Aorta (tissue), 5 donors: ENCODE measurements around the gene TBXT. TPM values are rescaled to one million over a fixed set of nuclear protein-coding genes. Genes with fewer than 3 reads are reported as not detected.

ENCODE experiments used
- ATAC-seq: fragments of 200-7000 bp; cut with Tn5 transposase; one replicate; pipeline ENCODE4 v1.9.1; 2022; ENCODE audit warnings: moderate library complexity; ENCODE audit not compliant: low FRiP score
- DNase-seq, 2 donors: peaks; one replicate each; pipeline ENCODE4 v3.0.0-alpha.2; 2020
- H3K27ac ChIP-seq, 2 donors: one replicate each; pipeline ENCODE4 v1.5.1; 2013; ENCODE audit warnings: low read length in 2 of 2, mild to moderate bottlenecking in 2 of 2, moderate library complexity in 2 of 2, control low read depth in 1 of 2, inconsistent platforms in 1 of 2, low read depth in 1 of 2
- H3K27me3 ChIP-seq, 2 donors: one replicate each; pipeline ENCODE4 v1.6.1; 2013; ENCODE audit warnings: control low read depth in 1 of 2, low read length in 1 of 2, mild to moderate bottlenecking in 1 of 2, moderate library complexity in 1 of 2; ENCODE audit not compliant: insufficient read depth in 2 of 2, control insufficient read depth in 1 of 2
- H3K36me3 ChIP-seq, 2 donors: one replicate each; pipeline ENCODE4 v1.6.1; 2013; ENCODE audit warnings: control low read depth in 1 of 2, low read length in 1 of 2, mild to moderate bottlenecking in 1 of 2; ENCODE audit not compliant: insufficient read depth in 2 of 2, control insufficient read depth in 1 of 2
- H3K4me1 ChIP-seq, 2 donors: one replicate each; pipeline ENCODE4 v1.6.1; 2013; ENCODE audit warnings: low read length in 2 of 2, control low read depth in 1 of 2, mild to moderate bottlenecking in 1 of 2, moderate library complexity in 1 of 2; ENCODE audit not compliant: insufficient read depth in 2 of 2, control insufficient read depth in 1 of 2
- H3K4me3 ChIP-seq, 2 donors: one replicate each; pipeline ENCODE4 v1.5.1; 2013; ENCODE audit warnings: low read length in 2 of 2, control low read depth in 1 of 2, mild to moderate bottlenecking in 1 of 2
- H3K9me3 ChIP-seq: one replicate; pipeline ENCODE4 v1.6.1; 2013; ENCODE audit warnings: mild to moderate bottlenecking, low read length; ENCODE audit not compliant: control insufficient read depth
- WGBS, 2 donors: extraction: QIAGEN DNeasy Blood & Tissue Kit; methylation state at CpG; one replicate each; pipeline ENCODE4 v1.1.7; 2013; 5-methylcytosine and 5-hydroxymethylcytosine counted together
- intact Hi-C, 2 donors: fragments of 100-400 bp; cut with DNase I; formaldehyde crosslinking; loops; one replicate each; pipeline versions ENCODE4 v1.14.2 to v1.15.0; 2022
- polyA plus RNA-seq, 2 donors: library from polyadenylated mRNA; stranded (reverse); fragments of 200-250 nt; gene quantifications; one replicate each; pipeline ENCODE4 v1.2.3, GENCODE V29; 2013
- total RNA-seq, 2 donors: library from RNA; stranded (reverse); fragmentation: NEBNext Ultra II Directional; extraction: Animal tissue kit (Norgen Biotek cat#: 25700); gene quantifications; one replicate each; pipeline ENCODE4 v1.2.1, GENCODE V29; 2021
- donor health status: healthy with polysubstance abuse.
- donor health status: Bipolar disorder and iron deficiency.
- donor health status: DM: no; HTN: no; CAD: no.
- donor health status: DM: no; HTN: no; CAD: no.
- donor health status: DM: yes; HTN: yes; CAD: no.

The TBXT gene
- total and polyA plus RNA-seq, 4 donors, result not detected

DNA sequence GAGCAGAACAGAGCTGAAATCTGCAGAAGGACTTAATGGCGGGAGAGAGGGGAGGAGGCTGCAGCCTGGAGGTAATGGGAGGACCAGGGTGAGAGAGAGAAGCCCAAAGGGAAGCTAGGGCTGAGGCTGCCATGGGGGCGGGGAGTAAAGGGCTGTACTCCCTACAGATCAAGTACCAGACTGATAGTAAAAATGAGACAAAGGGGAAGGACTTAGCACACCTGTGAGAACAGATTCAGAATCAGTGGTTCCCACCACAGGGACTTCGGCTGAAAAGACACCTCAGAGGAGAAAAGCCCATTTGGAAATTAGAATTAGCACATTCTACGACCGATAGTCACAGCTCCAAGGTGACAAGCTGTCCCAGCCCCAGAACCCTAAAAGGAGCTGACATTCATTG, 6.4 kb upstream of the TBXT start:
- ATAC-seq (no peak), DNase-seq (no peak)
- no peaks in the 10 kb centered on the region for H3K4me1 ChIP-seq
- H3K4me3 ChIP-seq, result no peak overlapping the region
- intact Hi-C loops, result no loop called here
- no peaks in the 10 kb centered on the region for H3K36me3 ChIP-seq
- H3K9me3 ChIP-seq, result no peaks in the 10 kb centered on the region
- no peaks in the 10 kb centered on the region for H3K27me3 ChIP-seq
- H3K27ac ChIP-seq, result no peak overlapping the region
- WGBS, 2 donors, result 10 to 16% methylated on average over 5 of the region's 5 CpGs

DNA sequence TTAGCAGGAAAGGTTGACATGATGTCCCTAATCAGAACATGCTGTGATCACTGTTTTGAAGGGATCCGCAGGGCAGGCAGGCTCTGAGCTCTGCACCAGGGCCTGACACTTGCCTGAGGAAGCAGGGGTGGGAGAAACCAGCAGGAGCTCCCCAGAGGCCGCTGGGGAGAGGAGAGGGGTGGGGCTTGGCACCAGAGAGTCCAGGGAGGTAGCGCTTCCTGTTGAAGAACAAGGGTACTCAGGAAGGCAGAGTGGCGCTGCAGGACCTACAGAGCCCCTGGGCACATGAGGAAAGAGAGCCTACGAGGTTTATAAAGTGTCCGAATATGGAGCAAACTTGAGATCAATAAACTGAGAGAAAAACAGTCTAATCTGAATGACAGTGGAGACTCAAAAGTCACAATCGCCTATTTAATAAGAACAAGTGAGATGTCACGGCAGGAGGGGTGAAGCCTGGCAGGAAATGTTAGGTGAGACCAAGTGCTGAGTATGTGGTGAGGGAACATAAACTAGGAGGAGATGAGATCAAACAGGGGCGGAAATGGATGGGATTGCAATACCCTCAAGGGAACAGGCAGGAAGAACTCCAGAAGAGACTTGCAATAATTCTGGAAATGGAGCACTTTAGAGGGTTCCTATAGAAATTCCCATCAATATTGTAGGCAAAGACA, 5.8 kb upstream of the TBXT start:
- no peaks in the 10 kb centered on the region for H3K4me1 ChIP-seq
- no peaks in the 10 kb centered on the region for H3K27me3 ChIP-seq
- no peak overlapping the region for H3K4me3 ChIP-seq
- DNase-seq (no peak), ATAC-seq (no peak)
- 3 to 5% methylated on average over 9 of the region's 9 CpGs for WGBS, 2 donors
- H3K9me3 ChIP-seq, result no peaks in the 10 kb centered on the region
- H3K27ac ChIP-seq, result no peak overlapping the region
- H3K36me3 ChIP-seq, result no peaks in the 10 kb centered on the region
- intact Hi-C loops, result no loop called here

DNA sequence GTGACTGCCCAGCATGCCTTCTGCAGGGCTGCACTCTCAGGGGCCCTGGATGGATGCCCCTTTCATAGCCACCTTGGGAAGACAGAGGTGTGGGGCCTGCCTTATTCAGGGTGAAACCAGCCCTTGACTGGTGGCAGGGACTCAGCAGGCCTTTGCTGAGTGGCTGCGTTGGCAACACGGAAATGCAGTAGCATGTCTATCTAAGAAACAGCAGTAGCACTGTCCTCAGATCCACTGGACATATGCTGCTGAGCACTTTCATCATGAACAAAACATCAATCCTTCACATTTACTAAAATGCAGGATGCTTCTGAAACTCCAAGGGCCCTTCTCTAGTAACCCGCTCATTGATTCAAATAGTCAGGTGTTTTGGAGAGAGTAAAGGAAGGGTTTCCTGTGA, 4.9 kb upstream of the TBXT start:
- Histone ChIP-seq H3K27me3 (no peaks in the 10 kb centered on the region), H3K27ac (no peak overlapping the region), H3K36me3 (no peaks in the 10 kb centered on the region), H3K4me1 (no peaks in the 10 kb centered on the region), H3K9me3 (no peaks in the 10 kb centered on the region), H3K4me3 (no peak overlapping the region)
- WGBS, 2 donors, result 75 to 78% methylated on average over 3 of the region's 3 CpGs
- no peak for ATAC-seq
- DNase-seq, result no peak
- intact Hi-C loops, result no loop called here

DNA sequence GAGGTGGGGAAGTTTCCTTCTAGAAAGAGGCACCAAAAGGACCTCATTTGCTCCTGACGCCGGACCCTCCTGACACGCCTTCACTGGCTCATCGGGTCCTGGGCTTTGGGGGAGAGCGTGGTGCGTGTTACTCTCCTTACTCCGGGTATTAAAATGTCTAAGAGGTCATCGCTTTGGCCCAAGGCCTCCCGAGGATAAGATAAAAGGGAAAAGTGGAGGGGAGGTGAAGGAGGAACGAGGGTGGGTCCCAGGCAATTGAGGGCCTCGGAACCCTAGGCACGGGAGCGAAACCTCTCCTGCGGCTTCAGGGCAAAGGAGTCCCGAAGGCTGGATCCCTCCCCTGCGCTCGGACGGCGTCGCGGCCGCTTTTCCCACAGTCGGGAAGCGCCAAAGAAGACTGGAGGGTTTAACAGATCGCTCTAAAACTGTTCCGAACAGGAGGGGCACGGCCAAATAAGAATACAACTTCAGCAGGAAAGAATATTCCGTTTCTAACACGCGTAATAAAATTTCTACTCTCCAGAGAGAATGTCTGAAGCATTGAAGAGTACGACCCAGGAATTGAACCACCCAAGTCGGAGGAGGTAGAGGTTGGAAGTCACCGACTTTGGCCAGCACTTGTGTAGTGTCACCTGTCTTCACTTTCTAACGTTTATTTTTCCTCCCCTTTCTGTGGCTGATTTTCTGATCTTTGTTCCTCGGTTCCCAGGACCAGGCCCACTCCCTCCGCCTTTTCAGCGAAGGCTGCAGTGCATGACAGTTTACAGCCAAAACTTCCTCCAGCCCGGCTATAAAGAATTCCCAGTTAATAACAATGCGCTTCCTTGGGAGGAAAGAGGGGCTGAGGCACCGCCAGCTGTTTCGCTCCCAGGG, 2.1 kb upstream of the TBXT start:
- H3K27me3 ChIP-seq, result no peaks in the 10 kb centered on the region
- intact Hi-C loops, result no loop called here
- H3K9me3 ChIP-seq, result no peaks in the 10 kb centered on the region
- H3K4me3 ChIP-seq, result no peak overlapping the region
- H3K4me1 ChIP-seq, result no peaks in the 10 kb centered on the region
- no peak overlapping the region for H3K27ac ChIP-seq
- DNase-seq (no peak), ATAC-seq (no peak)
- no peaks in the 10 kb centered on the region for H3K36me3 ChIP-seq
- 22% methylated on average over 41 of the region's 41 CpGs for WGBS, 2 donors

DNA sequence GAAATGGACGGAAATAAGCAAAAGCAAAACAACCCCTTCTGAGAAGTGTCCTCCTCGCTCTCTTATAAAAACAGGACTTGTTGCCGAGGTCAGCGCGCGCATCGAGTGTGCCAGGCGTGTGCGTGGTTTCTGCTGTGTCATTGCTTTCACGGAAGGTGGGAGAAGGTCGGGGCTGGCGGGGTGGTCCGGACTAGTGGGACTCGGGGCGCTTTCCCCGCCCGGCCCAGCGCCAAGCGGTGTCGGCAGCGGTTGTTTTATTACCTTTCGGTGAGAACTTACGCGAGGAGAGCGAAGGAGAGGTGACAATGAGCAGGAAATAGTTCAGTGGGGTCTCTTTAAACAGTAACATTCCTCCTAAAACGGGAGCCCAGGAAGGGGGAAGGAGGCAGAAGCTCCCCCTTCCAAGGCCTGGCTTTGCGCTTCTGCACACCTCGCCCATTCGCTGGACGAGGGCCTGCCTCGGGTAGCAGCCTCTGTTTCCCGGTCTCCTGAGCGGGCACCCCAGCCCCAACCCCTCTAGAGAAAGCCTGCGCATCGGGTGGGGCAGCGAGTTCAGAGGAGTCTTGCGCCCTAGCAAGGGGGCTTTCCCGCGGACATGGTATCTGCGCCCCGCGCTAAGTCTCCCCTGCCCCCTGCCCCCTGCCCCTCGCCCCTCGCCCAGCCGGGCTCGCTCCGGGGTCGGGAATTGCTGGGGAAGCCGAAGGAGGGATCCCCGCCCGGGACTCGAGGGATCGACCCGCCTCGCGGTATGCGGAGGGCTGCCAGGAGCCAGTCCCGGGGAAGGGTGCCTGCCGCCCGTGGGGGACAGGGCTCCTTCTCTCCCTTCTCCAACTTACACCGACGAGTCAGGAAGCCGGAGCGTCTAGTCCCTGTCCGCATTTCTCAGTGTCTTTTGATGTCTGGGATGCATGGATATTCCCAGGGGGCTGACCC, 1.2 kb upstream of the TBXT start:
- ATAC-seq, result no peak
- no peak overlapping the region for H3K4me3 ChIP-seq
- no peaks in the 10 kb centered on the region for H3K9me3 ChIP-seq
- intact Hi-C loops, result no loop called here
- no peak overlapping the region for H3K27ac ChIP-seq
- no peak for DNase-seq
- no peaks in the 10 kb centered on the region for H3K27me3 ChIP-seq
- H3K4me1 ChIP-seq, result no peaks in the 10 kb centered on the region
- H3K36me3 ChIP-seq, result no peaks in the 10 kb centered on the region
- WGBS, 2 donors, result 1 to 2% methylated on average over 53 to 65 of the region's 65 CpGs

GRCh38 chr6:166167258-166167731, 356 bp downstream of the TBXT start:
- Histone ChIP-seq H3K36me3 (no peaks in the 10 kb centered on the region), H3K4me3 (no peak overlapping the region), H3K9me3 (no peaks in the 10 kb centered on the region), H3K27ac (no peak overlapping the region), H3K27me3 (no peaks in the 10 kb centered on the region), H3K4me1 (no peaks in the 10 kb centered on the region)
- WGBS, 2 donors, result 1% methylated on average over 37 to 44 of the region's 44 CpGs
- intact Hi-C loops, result no loop called here
- ATAC-seq (no peak), DNase-seq (no peak)

DNA sequence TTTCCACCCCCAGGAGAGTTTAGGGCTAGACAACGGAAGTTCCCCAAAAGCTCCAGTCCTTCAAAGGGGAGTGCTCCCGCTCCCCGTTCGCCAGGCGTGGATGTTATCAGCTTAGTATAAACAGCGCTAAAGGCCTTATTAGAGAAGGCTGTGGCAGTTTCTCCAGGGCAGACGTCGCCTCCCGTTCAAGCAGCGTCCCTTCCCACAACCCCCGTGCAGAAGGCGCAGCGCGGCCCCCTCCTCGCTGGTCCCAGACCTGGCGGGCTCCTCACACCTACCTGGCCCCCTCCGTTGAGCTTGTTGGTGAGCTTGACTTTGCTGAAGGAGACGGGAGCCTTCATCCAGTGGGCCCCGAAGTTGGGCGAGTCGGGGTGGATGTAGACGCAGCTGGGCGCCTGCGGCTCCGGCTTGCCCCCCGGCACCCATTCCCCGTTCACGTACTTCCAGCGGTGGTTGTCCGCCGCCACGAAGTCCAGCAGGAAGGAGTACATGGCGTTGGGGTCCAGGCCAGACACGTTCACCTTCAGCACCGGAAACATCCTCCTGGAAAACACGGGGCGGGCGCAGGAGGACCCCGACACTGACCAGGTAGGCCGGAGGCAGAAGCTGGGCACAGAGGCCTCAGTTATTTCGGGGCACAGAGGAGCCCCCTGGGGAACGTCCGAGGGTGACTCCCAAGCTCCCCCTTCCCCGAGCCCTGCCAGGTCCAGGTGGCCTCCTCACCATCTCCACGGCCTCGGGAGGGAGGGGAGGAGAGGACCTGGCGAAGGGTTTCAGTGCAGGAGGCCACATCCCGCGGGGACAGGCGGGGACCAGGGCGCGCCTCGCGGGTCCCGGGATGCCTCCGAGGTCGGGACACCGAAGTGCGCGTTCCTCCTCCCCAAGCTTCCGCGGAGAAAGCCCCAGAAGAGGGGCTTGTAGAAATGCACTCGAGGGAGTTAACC, 1.1 kb downstream of the TBXT start:
- no peaks in the 10 kb centered on the region for H3K27me3 ChIP-seq
- no peak overlapping the region for H3K4me3 ChIP-seq
- H3K36me3 ChIP-seq, result no peaks in the 10 kb centered on the region
- H3K27ac ChIP-seq, result no peak overlapping the region
- intact Hi-C loops, result no loop called here
- H3K4me1 ChIP-seq, result no peaks in the 10 kb centered on the region
- WGBS, 2 donors, result 1 to 2% methylated on average over 60 to 63 of the region's 63 CpGs
- ATAC-seq, result peak; percentile 20
- no peaks in the 10 kb centered on the region for H3K9me3 ChIP-seq
- DNase-seq, result no peak
